IPS-NIHi7 (cell line): ENCODE measurements around the gene MAP4K3.
A peak's percentile ranks its signal among the peaks of the same experiment; 100 is the strongest.

Source experiments
- DNase-seq: peaks from one replicate; pipeline ENCODE4 v3.0.0; 2012; ENCODE audit warnings: mixed read lengths; ENCODE audit errors: extremely low spot score

The MAP4K3 gene

DNA sequence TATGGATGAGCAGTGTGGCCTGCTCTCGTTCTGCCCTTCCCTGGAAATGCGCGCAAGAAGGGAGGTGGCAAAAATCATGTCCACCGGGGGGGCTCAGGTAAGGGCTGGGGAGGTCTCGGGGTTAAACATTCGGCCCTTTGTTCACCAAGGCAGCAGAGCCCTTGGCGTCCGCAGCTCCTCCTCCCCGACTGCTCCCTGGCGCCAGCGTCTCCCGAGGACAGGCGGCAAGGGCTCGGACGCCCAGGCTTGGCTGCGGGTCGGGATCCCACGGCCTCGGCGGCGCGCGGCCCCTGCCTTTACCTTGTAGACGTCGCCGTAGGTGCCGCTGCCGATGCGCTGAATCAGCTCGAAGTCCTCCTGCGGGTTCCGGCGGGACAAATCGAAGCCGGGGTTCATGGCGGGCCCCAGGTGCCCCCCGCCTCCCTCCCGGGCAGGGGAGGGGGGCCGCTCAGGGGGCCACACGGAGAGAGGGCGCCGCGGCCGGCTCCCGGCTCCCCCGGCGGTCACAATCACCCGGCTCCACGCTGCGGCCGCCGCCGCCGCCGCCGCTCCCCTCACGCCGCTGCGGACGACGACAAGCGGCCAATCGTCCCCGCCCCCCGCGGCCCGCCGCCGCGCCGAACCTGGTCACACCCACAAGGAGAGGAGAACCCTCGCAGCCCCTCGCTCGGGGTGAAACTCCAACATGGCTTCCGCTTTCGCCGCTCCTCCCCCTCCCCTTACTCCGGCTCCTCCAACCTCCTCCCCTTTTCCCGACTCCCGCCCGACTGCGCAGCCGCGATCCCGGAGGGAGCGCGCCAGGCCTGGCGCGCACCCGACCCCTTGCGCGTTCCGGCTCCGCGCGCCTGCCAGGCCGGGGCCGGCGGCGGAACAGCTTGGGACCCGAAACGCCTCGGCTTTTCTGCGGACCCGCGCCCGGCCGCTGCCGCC, at the start of gene MAP4K3:
Gene MAP4K3, minus strand, starts transcription at position 694 of the 930 bp plus-strand sequence. Its CDS starts 298 bp downstream, at position 396.
- DNase-seq: peak; percentile 99

GRCh38 chr2:39486071-39486470, 49.0 kb upstream of the MAP4K3 start:
- DNase-seq: no peak

DNA sequence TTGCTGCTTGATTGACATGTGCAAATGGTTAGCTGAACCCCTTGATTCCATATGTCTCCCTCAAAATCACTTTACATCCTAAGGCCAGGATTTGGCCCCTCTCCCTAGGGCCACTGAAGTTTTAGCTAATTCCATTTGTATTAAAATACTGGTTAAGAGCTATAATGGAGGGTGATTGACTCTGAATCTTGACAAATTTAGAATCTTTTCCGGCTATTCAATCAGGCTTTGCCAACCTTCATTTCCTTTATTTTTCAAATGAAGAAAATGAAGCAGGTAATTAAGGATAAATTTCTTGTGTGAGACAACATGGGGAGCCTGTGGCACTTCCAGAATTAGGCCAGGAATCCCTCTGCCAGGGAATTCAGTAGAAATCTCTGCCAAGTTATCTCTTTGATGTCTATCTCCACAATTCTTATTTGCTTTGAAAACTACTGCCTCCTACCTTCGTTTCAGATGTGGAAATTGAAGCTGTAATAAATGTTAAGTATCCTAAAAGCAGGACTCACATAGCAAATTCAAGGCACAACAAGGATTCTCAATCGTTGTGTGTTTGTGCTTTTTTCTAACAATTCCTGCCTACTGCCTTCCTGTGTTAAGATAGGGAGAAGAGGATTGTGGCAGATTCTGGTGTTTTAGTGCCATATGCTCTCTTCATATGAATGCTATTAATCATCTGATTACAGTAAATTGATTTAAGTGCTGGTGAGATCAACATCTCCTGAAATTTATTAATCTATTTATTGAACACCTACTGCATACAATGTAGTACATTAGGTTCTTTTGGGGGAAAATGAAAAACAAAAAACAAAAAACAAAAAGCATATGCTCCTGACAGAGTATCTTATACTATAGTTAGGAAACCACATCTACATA, 47.8 kb upstream of the MAP4K3 start:
- no peak for DNase-seq

DNA sequence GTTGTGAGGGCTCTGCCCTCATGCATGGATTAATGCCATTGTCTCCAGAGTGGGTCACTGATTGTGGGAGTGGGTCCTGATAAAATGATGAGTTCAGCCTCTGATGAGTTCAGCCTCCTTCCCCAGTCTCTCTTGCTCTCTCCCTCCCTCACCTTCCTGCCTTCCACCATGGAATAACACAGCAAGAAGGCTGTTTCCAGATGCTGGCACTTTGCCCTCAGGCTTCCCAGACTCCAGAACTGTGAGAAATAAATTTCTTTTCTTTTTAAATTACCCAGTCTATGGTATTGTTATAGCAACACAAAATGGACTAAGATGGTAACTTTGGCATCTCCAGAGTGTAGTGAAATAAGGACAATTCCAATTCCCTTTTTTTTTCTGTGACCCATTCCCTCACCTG, 47.1 kb upstream of the MAP4K3 start:
- no peak for DNase-seq

GRCh38 chr2:39483534-39483933, 46.4 kb upstream of the MAP4K3 start:
- DNase-seq: no peak

GRCh38 chr2:39481611-39482010, 44.5 kb upstream of the MAP4K3 start:
- DNase-seq: no peak

- DNase-seq: no peak
Observed at GRCh38 chr2:39479696-39480095, 42.6 kb upstream of the MAP4K3 start.

DNA sequence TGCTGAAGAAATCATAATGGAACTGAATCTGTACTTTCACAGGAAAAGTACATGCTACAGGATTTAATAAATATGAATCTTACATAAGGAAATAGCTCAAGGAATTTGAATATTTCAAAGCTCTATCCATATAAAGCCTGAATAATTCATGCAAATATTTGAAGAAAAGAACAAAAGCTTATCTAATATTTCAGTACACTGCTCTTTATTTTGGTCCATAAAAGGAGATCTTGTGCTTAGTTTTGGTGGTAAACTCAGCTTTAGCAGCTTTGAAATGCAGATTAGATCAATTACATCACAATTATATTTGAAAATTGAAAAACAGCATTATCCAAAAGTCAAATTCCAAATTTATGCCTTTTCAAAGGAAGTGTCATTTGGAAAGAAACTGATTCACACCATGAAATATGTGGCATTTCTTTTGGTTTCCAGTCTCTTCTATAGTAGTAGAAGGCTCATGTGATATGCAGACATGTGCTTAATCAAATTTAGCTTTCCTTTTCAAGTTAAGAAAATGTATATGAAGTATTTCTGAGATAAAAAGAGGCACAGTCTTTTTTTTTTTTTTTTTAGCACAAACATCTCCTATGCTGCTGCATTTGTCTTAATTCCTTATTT, 42.1 kb upstream of the MAP4K3 start:
- DNase-seq: no peak

GRCh38 chr2:39476524-39476923, 39.4 kb upstream of the MAP4K3 start:
- no peak for DNase-seq

DNA sequence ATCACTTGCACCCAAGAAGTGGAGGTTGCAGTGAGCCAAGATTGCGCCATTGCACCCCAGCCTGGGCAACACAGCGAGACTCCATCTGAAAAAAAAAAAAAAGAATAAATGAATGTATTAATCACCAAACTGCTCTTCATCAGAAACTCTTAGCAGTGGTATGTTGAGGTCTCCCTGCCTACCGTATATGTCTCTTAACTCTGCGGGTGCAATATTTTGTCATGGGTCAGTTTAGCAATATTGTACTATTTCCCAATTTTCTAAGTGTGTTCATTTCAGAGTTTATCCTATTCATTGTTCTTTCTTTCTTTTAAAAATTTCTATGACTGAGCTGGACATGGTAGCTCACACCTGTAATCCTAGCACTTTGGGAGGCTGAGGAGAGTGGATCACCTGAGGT, 37.9 kb upstream of the MAP4K3 start:
- no peak for DNase-seq

DNA sequence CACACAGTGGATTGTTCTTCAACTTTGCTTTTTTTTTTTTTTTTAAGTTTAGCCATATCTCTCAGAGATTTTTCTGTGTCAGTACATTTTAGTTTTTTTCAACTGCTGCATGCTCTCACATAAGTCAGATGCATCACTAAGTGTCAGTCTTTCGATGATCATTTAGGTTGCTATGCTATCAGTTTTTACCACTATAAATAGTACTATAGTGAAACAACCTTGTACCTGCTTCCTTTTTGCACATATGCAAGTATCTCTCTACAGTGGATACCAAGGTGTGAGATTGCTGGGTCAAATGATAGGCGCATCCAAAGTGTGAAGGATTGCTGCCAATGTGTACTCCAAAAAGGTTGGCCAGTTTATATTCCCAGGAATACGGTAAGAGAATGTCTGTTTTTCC, 33.5 kb upstream of the MAP4K3 start:
- DNase-seq: no peak

DNA sequence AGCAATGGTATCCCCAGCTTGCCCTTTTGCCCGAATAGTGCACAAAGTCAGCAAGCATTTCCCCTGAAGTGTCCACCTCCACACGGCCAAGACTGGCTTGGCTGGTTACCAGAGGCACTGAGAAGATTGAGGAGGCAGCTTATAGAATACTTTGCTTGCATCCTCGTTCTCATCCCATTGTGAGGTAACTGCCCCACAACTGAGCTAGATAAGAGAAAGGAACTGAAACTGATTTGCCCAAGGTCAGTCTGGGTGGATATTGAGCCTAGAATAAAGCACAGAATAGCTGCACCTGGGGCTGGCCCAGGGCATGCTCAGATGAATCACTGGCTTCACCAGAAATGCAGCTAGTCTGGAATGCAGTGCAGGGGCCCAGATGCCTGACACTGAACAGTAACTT, 32.7 kb upstream of the MAP4K3 start:
- peak; percentile 54 for DNase-seq

- no peak for DNase-seq
Observed at GRCh38 chr2:39468579-39469451, 31.7 kb upstream of the MAP4K3 start.

GRCh38 chr2:39466311-39466710, 29.2 kb upstream of the MAP4K3 start:
- DNase-seq: no peak

GRCh38 chr2:39464864-39465263, 27.8 kb upstream of the MAP4K3 start:
- DNase-seq: no peak

- no peak for DNase-seq
Observed at GRCh38 chr2:39455826-39456225, 18.7 kb upstream of the MAP4K3 start.

DNA sequence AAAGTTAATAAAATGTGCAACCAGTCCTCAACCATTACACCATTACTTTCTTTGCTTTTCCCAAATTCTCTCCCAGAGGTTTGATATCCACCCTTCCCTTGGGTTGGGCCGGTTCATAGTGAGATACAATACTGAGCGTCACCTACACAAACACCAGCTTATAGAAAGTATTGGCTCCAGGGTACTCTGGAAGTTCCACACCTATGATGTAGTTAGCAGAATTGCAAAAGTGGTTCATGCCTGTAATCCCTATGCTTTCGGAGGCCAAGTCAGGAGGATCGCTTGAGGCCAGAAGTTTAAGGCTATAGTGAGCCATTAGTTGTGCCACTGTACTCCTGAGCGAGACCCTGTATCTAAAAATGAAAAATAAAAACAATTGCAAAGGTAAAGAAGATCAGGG, 15.3 kb upstream of the MAP4K3 start:
- DNase-seq: no peak

GRCh38 chr2:39451954-39452353, 14.9 kb upstream of the MAP4K3 start:
- DNase-seq: no peak

- no peak for DNase-seq
Observed at GRCh38 chr2:39448169-39448502, 11.1 kb upstream of the MAP4K3 start.

DNA sequence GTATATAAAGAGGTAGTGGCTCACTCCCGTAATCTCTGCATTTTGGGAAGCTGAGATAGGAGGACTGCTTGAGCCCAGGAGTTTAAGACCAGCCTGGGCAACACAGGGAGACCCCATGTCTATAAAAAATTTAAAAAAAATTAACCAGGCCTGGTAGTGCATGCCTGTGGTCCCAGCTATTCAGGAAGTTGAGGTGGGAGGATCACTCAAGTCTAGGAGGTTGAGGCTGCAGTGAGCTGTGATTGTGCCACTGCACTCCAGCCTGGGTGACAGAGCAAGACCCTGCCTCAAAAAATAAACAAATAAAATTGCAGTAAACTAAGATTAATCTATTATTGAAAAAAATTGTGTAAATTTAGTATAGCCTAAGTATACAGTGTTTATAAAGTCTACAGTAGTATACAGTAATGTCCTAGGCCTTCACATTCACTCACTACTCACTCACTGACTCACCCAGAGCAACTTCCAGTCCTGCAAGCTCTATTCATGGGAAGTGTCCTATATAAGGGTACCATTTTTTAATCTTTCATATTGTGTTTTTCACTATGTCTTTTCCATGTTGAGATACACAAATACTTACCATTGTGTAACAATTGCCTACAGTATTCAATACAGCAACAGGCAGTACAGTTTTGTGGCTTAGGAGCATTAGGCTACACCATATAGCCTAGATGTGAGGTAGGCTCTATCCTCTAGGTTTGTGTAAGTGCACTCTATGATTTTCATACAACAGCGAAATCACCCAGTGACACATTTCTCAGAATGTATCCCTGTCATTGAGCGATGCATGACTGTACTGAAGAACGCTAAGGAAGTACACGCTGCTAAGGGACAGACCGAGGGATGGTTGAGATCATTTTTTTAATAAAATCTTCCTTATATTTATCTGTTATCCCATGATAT, 10.4 kb upstream of the MAP4K3 start:
- no peak for DNase-seq
